OCI-LY7 (cell line): ENCODE results near the gene MRAS. TPM values are rescaled to one million over a fixed set of nuclear protein-coding genes. Genes with fewer than 3 reads are reported as not detected.

Experiments
- BruUV-seq: library from RNA; stranded (reverse); fragments of 400-500 nt; replicated peaks from 2 replicates; lab custom pipeline; 2021; lab: Mats Ljungman, UMichigan
- CTCF ChIA-PET: fragments of 300-600 bp; sonication (Branson Sonifier 250); formaldehyde crosslinking; loops from one replicate; lab custom pipeline; 2022; ENCODE audit warnings: antibody characterized with exemption; ENCODE audit not compliant: unreplicated experiment; lab: Charles Lee
- POLR2A ChIA-PET: fragments of 300-600 bp; sonication (Branson Sonifier 250); formaldehyde crosslinking; loops from one replicate; lab custom pipeline; 2022; ENCODE audit warnings: antibody characterized with exemption; lab: Charles Lee
- DNase-seq: peaks from one replicate; pipeline ENCODE4 v3.0.0-alpha.2; 2015; ENCODE audit warnings: low spot score
- H2AFZ ChIP-seq: fragments of 200-600 bp; sonication (generic), shearing (Covaris generic); 2 replicates; pipeline ENCODE4 v1.6.1; 2014; ENCODE audit warnings: mild to moderate bottlenecking, antibody characterized with exemption, low read length, moderate library complexity
- H3K27ac ChIP-seq: fragments of 200-600 bp; sonication (generic); 2 replicates; pipeline ENCODE4 v1.5.1; 2014; ENCODE audit warnings: mixed run types, low read depth, mild to moderate bottlenecking, moderate library complexity, low read length, inconsistent platforms; ENCODE audit not compliant: poor library complexity, severe bottlenecking
- H3K36me3 ChIP-seq: fragments of 200-600 bp; sonication (generic); 2 replicates; pipeline ENCODE4 v1.6.1; 2014; ENCODE audit warnings: mild to moderate bottlenecking, antibody characterized with exemption, low read length, moderate library complexity, mixed read lengths; ENCODE audit not compliant: insufficient read depth
- H3K4me1 ChIP-seq: fragments of 200-600 bp; sonication (generic); 2 replicates; pipeline ENCODE4 v1.5.1; 2014; ENCODE audit warnings: mild to moderate bottlenecking, low read length; ENCODE audit not compliant: insufficient read depth, poor library complexity, severe bottlenecking
- H3K4me2 ChIP-seq: fragments of 200-600 bp; sonication (generic); 2 replicates; pipeline ENCODE4 v1.6.1; 2014; ENCODE audit warnings: mild to moderate bottlenecking, low read length
- H3K4me3 ChIP-seq: fragments of 200-600 bp; sonication (generic); 2 replicates; pipeline ENCODE4 v1.5.1; 2014; ENCODE audit warnings: mild to moderate bottlenecking, low read depth, low read length; ENCODE audit not compliant: poor library complexity, severe bottlenecking
- H3K79me2 ChIP-seq: fragments of 200-600 bp; sonication (generic); 2 replicates; pipeline ENCODE4 v1.6.1; 2016; ENCODE audit warnings: low read depth, mild to moderate bottlenecking, low read length, moderate library complexity, mixed read lengths; ENCODE audit not compliant: insufficient read depth
- H3K9me2 ChIP-seq: fragments of 200-600 bp; sonication (generic); 2 replicates; pipeline ENCODE4 v1.6.1; 2016; ENCODE audit warnings: mild to moderate bottlenecking, low read length, mixed read lengths; ENCODE audit not compliant: insufficient read depth
- H3K9me3 ChIP-seq: fragments of 200-600 bp; sonication (generic); 2 replicates; pipeline ENCODE4 v1.6.1; 2014; ENCODE audit warnings: mild to moderate bottlenecking, mixed run types, low read length, mixed read lengths
- H4K20me1 ChIP-seq: fragments of 200-600 bp; sonication (generic); 2 replicates; pipeline ENCODE4 v1.6.1; 2014; ENCODE audit warnings: mild to moderate bottlenecking, antibody characterized with exemption, low read length, moderate library complexity, mixed read lengths; ENCODE audit not compliant: insufficient read depth
- CTCF ChIP-seq: fragments of 200-600 bp; sonication (generic); conservative IDR thresholded peaks from 2 replicates; pipeline ENCODE4 v1.5.1; 2014; ENCODE audit warnings: mild to moderate bottlenecking, antibody characterized with exemption, low read length, moderate library complexity, mixed read lengths
- EZH2phosphoT487 ChIP-seq: fragments of 200-600 bp; sonication (generic); IDR thresholded peaks from 2 replicates; pipeline ENCODE4 v1.6.1; 2018; ENCODE audit warnings: low read depth, borderline replicate concordance, mild to moderate bottlenecking, mixed run types, antibody characterized with exemption, low read length, moderate library complexity, mixed read lengths
- intact Hi-C: fragments of 100-400 bp; cut with micrococcal nuclease; formaldehyde crosslinking; loops from one replicate; pipeline ENCODE4 v1.10.0; 2022; ENCODE audit not compliant: unreplicated experiment
- total RNA-seq, 2 experiments: library from RNA; depleted of rRNA in 1 of 2; stranded (reverse); fragments of >200 nt in 1 of 2; shearing (Covaris generic) in 1 of 2; gene quantifications; 2 replicates each; pipeline ENCODE4 v1.2.3, GENCODE V29; 2014 to 2022

Gene MRAS
- total RNA-seq, 2 experiments from 2014 or later, result not detected

- no peak within 1 kb of the TSS for H3K4me3 ChIP-seq
- CTCF ChIA-PET, result interaction anchor here (0.5 kb wide), 1 partner anchor 41 kb away, joined by 3 read pairs; no protein-coding TSS in a partner anchor
- no peaks in the 10 kb centered on the region for H3K9me3 ChIP-seq
- no peak within 1 kb of the TSS for H3K27ac ChIP-seq
- intact Hi-C loops, result no loop called here
- POLR2A ChIA-PET, result interaction anchor here (0.7 kb wide), 1 partner anchor 1045 kb away, joined by 3 read pairs; no protein-coding TSS in a partner anchor
- H3K79me2 ChIP-seq, result no peaks in the 10 kb centered on the region
- no TSS peak for BruUV-seq
- DNase-seq, result no peak
- H2AFZ ChIP-seq, result no peak within 1 kb of the TSS
- H3K9me2 ChIP-seq, result no peaks in the 10 kb centered on the region
- no peaks in the 10 kb centered on the region for H4K20me1 ChIP-seq
- H3K4me1 ChIP-seq, result no peaks in the 10 kb centered on the region
- H3K36me3 ChIP-seq, result no peaks in the 10 kb centered on the region
- no peak for TF ChIP-seq CTCF
- no peak for TF ChIP-seq EZH2phosphoT487
- no peak within 1 kb of the TSS for H3K4me2 ChIP-seq
These were observed 86.0 kb downstream of the MRAS start, which contains the start of gene ESYT3 for GRCh38 chr3:138434276-138434874. Gene ESYT3 (plus strand): TSS chr3:138434616. CDS start chr3:138434799, 183 bp downstream.

GRCh38 chr3:138434875-138435772 lies 86.7 kb downstream of the MRAS start:
- intact Hi-C loops, result no loop called here

More at GRCh38 chr3:138434875-138435772, 86.7 kb downstream of the MRAS start:
- no peak overlapping the region for H3K4me2 ChIP-seq
- no peaks in the 10 kb centered on the region for H3K79me2 ChIP-seq
- H3K9me2 ChIP-seq, result no peaks in the 10 kb centered on the region
- no peaks in the 10 kb centered on the region for H3K9me3 ChIP-seq
- H3K4me1 ChIP-seq, result no peaks in the 10 kb centered on the region
- no peaks in the 10 kb centered on the region for H4K20me1 ChIP-seq
- H3K36me3 ChIP-seq, result no peaks in the 10 kb centered on the region
- BruUV-seq, result no TSS peak
- H2AFZ ChIP-seq, result no peak overlapping the region
- no peak overlapping the region for H3K27ac ChIP-seq
- no peak for TF ChIP-seq CTCF
- TF ChIP-seq EZH2phosphoT487, result no peak
- no peak for DNase-seq
- H3K4me3 ChIP-seq, result no peak overlapping the region
- ChIA-PET CTCF (no interaction called here), POLR2A (no interaction called here)
